OCI-LY7 (cell line): Measurements from ENCODE around the gene PLEKHG1.

Experiments
- EZH2phosphoT487 ChIP-seq: fragments of 200-600 bp; sonication (generic); IDR thresholded peaks from 2 replicates; pipeline ENCODE4 v1.6.1; 2018; ENCODE audit warnings: low read depth, borderline replicate concordance, mild to moderate bottlenecking, mixed run types, antibody characterized with exemption, low read length, moderate library complexity, mixed read lengths
- TF ChIP-seq, protein P1 (sequence below): fragments of 200-600 bp; sonication (generic); conservative IDR thresholded peaks from 2 replicates; pipeline ENCODE4 v1.5.1; 2014; ENCODE audit warnings: mild to moderate bottlenecking, antibody characterized with exemption, low read length, moderate library complexity, mixed read lengths

DNA sequence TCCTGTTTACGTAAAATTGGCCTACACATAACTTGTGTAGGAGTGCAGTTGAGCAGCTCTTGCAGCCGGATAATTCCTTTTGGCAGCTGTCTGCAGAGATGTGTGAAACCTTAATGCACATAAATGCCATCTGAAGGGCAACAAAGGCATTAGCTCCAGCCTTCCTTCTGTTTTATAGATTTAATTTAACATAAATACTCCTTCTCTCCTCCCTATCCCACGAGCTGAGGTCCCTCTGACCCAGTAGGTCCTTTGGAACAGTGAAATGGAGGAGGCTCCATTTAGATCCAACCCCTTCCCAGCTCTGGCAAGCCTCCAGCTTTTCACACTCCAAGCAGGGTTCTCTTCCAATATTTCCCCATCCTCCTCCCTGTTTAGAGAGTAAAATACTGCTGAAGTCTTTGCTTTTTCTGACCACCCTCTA, 6.5 kb downstream of the PLEKHG1 start:
- TF ChIP-seq, protein P1, sequence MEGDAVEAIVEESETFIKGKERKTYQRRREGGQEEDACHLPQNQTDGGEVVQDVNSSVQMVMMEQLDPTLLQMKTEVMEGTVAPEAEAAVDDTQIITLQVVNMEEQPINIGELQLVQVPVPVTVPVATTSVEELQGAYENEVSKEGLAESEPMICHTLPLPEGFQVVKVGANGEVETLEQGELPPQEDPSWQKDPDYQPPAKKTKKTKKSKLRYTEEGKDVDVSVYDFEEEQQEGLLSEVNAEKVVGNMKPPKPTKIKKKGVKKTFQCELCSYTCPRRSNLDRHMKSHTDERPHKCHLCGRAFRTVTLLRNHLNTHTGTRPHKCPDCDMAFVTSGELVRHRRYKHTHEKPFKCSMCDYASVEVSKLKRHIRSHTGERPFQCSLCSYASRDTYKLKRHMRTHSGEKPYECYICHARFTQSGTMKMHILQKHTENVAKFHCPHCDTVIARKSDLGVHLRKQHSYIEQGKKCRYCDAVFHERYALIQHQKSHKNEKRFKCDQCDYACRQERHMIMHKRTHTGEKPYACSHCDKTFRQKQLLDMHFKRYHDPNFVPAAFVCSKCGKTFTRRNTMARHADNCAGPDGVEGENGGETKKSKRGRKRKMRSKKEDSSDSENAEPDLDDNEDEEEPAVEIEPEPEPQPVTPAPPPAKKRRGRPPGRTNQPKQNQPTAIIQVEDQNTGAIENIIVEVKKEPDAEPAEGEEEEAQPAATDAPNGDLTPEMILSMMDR, result no peak
- TF ChIP-seq EZH2phosphoT487, result no peak
